GM23248 (cell line): Measurements from ENCODE around the gene ZDHHC14. TPM values are rescaled to one million over a fixed set of nuclear protein-coding genes. Genes with fewer than 3 reads are reported as not detected.

Experiments used
- DNase-seq: peaks from one replicate; pipeline ENCODE4 v3.0.0-alpha.2; 2015
- H2AFZ ChIP-seq: fragments of 200-600 bp; sonication (generic); 2 replicates; pipeline ENCODE4 v1.6.1; 2016; ENCODE audit warnings: antibody characterized with exemption
- H3F3A ChIP-seq: fragments of 200-600 bp; sonication (generic); 2 replicates; pipeline ENCODE4 v1.6.1; 2016; ENCODE audit warnings: mild to moderate bottlenecking, antibody characterized with exemption, mixed run types; ENCODE audit not compliant: insufficient read depth
- H3K27ac ChIP-seq: fragments of 200-600 bp; sonication (generic); 2 replicates; pipeline ENCODE4 v1.5.1; 2016; ENCODE audit warnings: mild to moderate bottlenecking
- H3K27me3 ChIP-seq: fragments of 200-600 bp; sonication (generic); replicated peaks from 2 replicates; pipeline ENCODE4 v1.6.1; 2016; ENCODE audit warnings: mild to moderate bottlenecking; ENCODE audit not compliant: insufficient read depth
- H3K36me3 ChIP-seq: fragments of 200-600 bp; sonication (generic); 2 replicates; pipeline ENCODE4 v1.6.1; 2016; ENCODE audit warnings: low read depth, mild to moderate bottlenecking
- H3K4me1 ChIP-seq: fragments of 200-600 bp; sonication (generic); 2 replicates; pipeline ENCODE4 v1.6.1; 2016; ENCODE audit warnings: mild to moderate bottlenecking; ENCODE audit not compliant: insufficient read depth
- H3K4me2 ChIP-seq: fragments of 200-600 bp; sonication (generic); one replicate; pipeline ENCODE4 v1.6.1; 2016; ENCODE audit warnings: mild to moderate bottlenecking; ENCODE audit not compliant: unreplicated experiment
- H3K4me3 ChIP-seq: fragments of 200-600 bp; sonication (generic); 2 replicates; pipeline ENCODE4 v1.5.1; 2016; ENCODE audit warnings: mild to moderate bottlenecking
- H3K79me2 ChIP-seq: fragments of 200-600 bp; sonication (generic); 2 replicates; pipeline ENCODE4 v1.6.1; 2016; ENCODE audit warnings: mild to moderate bottlenecking; ENCODE audit not compliant: insufficient read depth
- H3K9ac ChIP-seq: fragments of 200-600 bp; sonication (generic); 2 replicates; pipeline ENCODE4 v1.6.1; 2016; ENCODE audit warnings: mild to moderate bottlenecking
- H3K9me2 ChIP-seq: fragments of 200-600 bp; sonication (generic); 2 replicates; pipeline ENCODE4 v1.6.1; 2016; ENCODE audit warnings: mixed run types, mild to moderate bottlenecking, moderate library complexity; ENCODE audit not compliant: insufficient read depth
- H3K9me3 ChIP-seq: fragments of 200-600 bp; sonication (generic); one replicate; pipeline ENCODE4 v1.6.1; 2017; ENCODE audit warnings: low read depth
- H4K20me1 ChIP-seq: fragments of 200-600 bp; sonication (generic); 2 replicates; pipeline ENCODE4 v1.6.0; 2016; ENCODE audit not compliant: insufficient read depth
- EZH2 ChIP-seq: fragments of 200-600 bp; sonication (generic); IDR thresholded peaks from 2 replicates; pipeline ENCODE4 v1.6.1; 2018; ENCODE audit warnings: antibody characterized with exemption, mild to moderate bottlenecking; ENCODE audit not compliant: insufficient read depth, poor library complexity, severe bottlenecking
- EZH2phosphoT487 ChIP-seq: fragments of 200-600 bp; sonication (generic); IDR thresholded peaks from 2 replicates; pipeline ENCODE4 v1.6.1; 2018; ENCODE audit warnings: antibody characterized with exemption, moderate library complexity, mild to moderate bottlenecking, low read depth; ENCODE audit not compliant: insufficient read depth
- WGBS, 2 experiments: methylation state at CpG; one replicate each; pipeline ENCODE4 v1.1.6; 2015 to 2017; ENCODE audit warnings: low lambda C conversion rate in 2 of 2, low coverage in 1 of 2; ENCODE audit errors: missing lambda C conversion rate in 2 of 2; 5-methylcytosine and 5-hydroxymethylcytosine counted together
- in situ Hi-C: fragments of 300-500 bp; cut with MboI; formaldehyde crosslinking; loops from 2 replicates; pipeline ENCODE4 v1.15.0; 2020
- polyA plus RNA-seq: library from polyadenylated mRNA; unstranded; fragments of >200 nt; fragmentation: Nextera tagmentation; extraction: Ambion mirVana; gene quantifications from 2 replicates; pipeline ENCODE4 v1.2.1, GENCODE V29; 2016
- total RNA-seq: library from RNA; depleted of rRNA; stranded (reverse); fragments of >200 nt; shearing (Covaris generic); gene quantifications from 2 replicates; pipeline ENCODE4 v1.2.3, GENCODE V29; 2014

The ZDHHC14 gene
- total and polyA plus RNA-seq, 2 experiments from 2014 or later: 1.4 to 4.5 TPM

DNA sequence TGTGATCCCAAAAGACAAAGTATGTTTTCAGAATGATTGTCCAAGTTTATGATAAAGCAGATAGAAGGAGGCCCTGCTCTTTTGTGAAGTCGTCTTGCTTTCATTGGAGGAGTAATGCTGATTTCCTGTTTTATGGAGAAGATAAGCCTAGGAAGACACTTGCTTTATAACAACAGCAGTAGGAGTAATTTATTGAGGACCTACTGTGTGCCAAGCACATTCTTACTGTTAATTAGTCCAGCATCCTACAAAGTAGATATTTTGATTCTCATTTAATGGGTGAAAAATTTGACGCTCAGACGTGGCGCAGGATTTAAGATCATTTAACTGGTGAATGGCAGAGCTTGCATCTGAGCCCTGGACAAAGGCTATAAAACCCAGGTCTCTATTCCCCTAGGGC, 87.6 kb downstream of the ZDHHC14 start:
- Histone ChIP-seq H3K27ac (no peak overlapping the region), H3K4me3 (no peak overlapping the region), H3K27me3 (no peaks in the 10 kb centered on the region), H3K4me2 (no peak overlapping the region), H3K9me3 (no peaks in the 10 kb centered on the region), H3K4me1 (no peaks in the 10 kb centered on the region), H4K20me1 (no peaks in the 10 kb centered on the region), H3K36me3 (no peaks in the 10 kb centered on the region), H3K9ac (no peak overlapping the region), H2AFZ (no peak overlapping the region), H3K9me2 (no peaks in the 10 kb centered on the region), H3F3A (no peaks in the 10 kb centered on the region), H3K79me2 (no peaks in the 10 kb centered on the region)
- WGBS, 2 experiments: 89 to 90% methylated on average over 4 of the region's 4 CpGs
- no peak for DNase-seq
- in situ Hi-C loops: no loop called here
- no peak for TF ChIP-seq EZH2phosphoT487

GRCh38 chr6:157469378-157469777, 88.4 kb downstream of the ZDHHC14 start:
- no peak for TF ChIP-seq EZH2
- no peak for TF ChIP-seq EZH2phosphoT487
- Histone ChIP-seq H2AFZ (no peak overlapping the region), H4K20me1 (no peaks in the 10 kb centered on the region), H3K36me3 (no peaks in the 10 kb centered on the region), H3F3A (no peaks in the 10 kb centered on the region), H3K27me3 (no peaks in the 10 kb centered on the region), H3K4me3 (no peak overlapping the region), H3K9me2 (no peaks in the 10 kb centered on the region), H3K9ac (no peak overlapping the region), H3K4me1 (no peaks in the 10 kb centered on the region), H3K4me2 (no peak overlapping the region), H3K27ac (no peak overlapping the region), H3K9me3 (no peaks in the 10 kb centered on the region), H3K79me2 (no peaks in the 10 kb centered on the region)
- 91 to 98% methylated on average over 5 of the region's 5 CpGs for WGBS, 2 experiments
- DNase-seq: peak; percentile 15
- in situ Hi-C loops: no loop called here

GRCh38 chr6:157471077-157471686, 90.2 kb downstream of the ZDHHC14 start:
- TF ChIP-seq EZH2phosphoT487: no peak
- no peak for TF ChIP-seq EZH2
- no peaks in the 10 kb centered on the region for H3K36me3 ChIP-seq
- no peaks in the 10 kb centered on the region for H3K4me1 ChIP-seq
- H2AFZ ChIP-seq: no peak overlapping the region
- H3K4me2 ChIP-seq: no peak overlapping the region
- no peaks in the 10 kb centered on the region for H3K79me2 ChIP-seq
- no peaks in the 10 kb centered on the region for H3K27me3 ChIP-seq
- H3K9me3 ChIP-seq: no peaks in the 10 kb centered on the region
- WGBS, 2 experiments: 92 to 94% methylated on average over 24 of the region's 24 CpGs
- in situ Hi-C loops: no loop called here
- DNase-seq: no peak
- no peaks in the 10 kb centered on the region for H3K9me2 ChIP-seq
- H3F3A ChIP-seq: no peaks in the 10 kb centered on the region
- no peak overlapping the region for H3K27ac ChIP-seq
- no peak overlapping the region for H3K4me3 ChIP-seq
- no peak overlapping the region for H3K9ac ChIP-seq
- no peaks in the 10 kb centered on the region for H4K20me1 ChIP-seq

DNA sequence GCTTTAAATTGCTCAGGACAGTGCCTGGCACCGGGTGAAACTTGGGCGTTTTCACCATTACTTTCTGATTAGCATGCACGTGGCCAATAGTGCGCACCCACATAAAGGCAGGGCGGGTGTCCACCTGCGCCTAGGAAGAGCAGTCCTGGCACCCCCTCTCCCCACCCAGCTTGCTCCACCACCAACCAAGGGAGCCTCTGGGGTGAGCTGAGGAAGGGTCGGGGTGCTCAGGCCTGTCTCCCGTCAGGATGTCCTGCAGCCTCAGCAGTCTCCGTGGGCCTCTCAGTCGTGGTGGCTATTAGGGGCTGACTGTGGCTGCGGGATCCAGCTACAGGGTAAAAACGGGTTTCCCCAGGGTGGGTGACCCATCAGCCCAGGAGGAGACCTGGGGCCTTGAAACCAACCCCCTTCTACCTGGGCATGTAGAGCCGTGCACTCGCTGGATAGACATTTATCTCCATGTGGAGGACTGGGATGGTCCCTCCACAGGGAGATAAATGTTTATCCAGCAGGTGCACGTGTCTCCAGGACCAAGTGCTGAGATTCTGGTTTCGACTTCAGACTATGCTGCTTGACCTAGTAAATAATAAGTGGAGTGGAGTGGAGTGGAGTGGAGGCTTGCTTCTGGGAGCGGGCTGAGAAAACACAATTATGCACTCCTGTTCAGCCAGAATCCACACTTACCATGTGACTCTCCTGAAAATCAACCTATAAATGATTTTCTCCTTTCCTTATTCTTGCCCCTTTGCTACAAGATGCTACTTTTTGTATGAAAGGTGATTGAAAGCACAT, 91.1 kb downstream of the ZDHHC14 start:
- Histone ChIP-seq H3K27ac (no peak overlapping the region), H3K4me2 (no peak overlapping the region), H3K36me3 (no peaks in the 10 kb centered on the region), H3K9me2 (no peaks in the 10 kb centered on the region), H3K9me3 (no peaks in the 10 kb centered on the region), H3K4me1 (no peaks in the 10 kb centered on the region), H3K27me3 (no peaks in the 10 kb centered on the region), H4K20me1 (no peaks in the 10 kb centered on the region), H3K4me3 (no peak overlapping the region), H2AFZ (no peak overlapping the region), H3K79me2 (no peaks in the 10 kb centered on the region), H3F3A (no peaks in the 10 kb centered on the region), H3K9ac (no peak overlapping the region)
- WGBS, 2 experiments: 92 to 94% methylated on average over 17 of the region's 17 CpGs
- in situ Hi-C loops: no loop called here
- DNase-seq: no peak
- no peak for TF ChIP-seq EZH2
- no peak for TF ChIP-seq EZH2phosphoT487
